HG03159 (cell line): ENCODE measurements around the gene TTC7B.

Experiments used
- ATAC-seq: cut with Tn5 transposase; IDR thresholded peaks from one replicate; pipeline ENCODE4 v1.9.1; 2021; ENCODE audit warnings: mild to moderate bottlenecking, moderate library complexity; ENCODE audit not compliant: unreplicated experiment

Gene TTC7B

DNA sequence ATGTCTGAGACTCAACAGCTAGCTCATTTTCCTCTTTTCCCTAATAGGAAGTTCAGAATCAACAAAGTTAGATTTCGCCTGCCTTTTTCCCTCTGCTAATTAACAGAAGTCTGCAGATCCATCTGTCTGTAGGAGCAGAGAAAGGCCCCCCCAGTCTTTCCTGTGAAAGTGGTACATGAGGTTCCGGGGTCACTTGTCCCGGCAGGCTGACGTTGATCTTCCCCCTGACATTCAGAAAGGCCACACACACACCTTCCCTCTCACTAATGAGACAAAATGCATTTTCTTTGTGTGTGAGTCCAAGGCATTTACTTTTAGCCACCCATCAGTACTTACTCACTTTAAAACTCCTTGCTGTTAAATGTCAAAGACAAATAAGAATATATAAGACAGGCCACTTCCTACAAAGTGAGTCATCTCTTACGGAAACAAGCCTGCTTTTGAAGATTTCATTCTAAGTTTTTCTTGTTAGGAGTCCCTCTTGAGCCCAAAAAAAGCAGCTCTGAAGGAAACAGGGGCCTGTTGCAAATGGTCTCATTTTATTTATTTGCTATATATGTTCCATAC is 138.7 kb downstream of the TTC7B start:
- ATAC-seq = no peak

DNA sequence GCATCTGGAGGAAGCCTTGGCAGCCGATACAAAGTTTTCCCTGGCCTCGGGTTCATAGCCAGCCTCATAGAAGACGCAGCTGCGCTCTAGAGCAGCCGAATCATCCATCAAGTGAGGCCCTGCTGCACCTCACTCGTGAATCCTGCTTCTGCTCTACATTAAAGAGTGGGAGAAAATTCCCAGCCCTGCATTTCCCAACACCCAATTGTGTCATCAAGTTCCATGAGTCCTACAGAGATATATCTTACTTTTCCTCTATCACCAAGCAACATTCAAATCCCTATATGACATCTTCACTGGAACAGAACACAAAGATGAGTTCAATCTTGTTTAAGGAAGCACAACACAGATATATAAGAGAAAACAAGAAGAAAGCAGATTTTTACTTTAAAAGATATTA is 139.3 kb downstream of the TTC7B start:
- no peak for ATAC-seq

DNA sequence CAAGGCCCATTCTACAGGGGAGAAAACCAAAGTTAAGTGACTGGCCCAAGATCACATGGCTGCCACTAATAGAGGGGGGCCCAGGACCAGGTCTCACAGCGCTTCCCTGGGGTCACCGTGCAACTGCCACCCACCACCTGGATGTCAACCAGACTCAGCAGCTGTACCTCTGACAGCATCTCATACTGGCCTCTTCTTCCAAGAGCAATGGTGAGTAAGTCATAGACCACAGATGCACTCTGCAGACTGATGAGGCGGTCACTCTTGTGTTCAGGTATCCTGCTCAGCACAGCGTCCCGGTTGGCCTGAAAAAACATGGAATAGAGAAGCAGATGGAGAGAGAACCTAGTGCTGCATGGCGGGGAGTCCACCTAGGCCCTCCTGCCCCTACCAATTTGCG is 139.9 kb downstream of the TTC7B start:
- no peak for ATAC-seq

DNA sequence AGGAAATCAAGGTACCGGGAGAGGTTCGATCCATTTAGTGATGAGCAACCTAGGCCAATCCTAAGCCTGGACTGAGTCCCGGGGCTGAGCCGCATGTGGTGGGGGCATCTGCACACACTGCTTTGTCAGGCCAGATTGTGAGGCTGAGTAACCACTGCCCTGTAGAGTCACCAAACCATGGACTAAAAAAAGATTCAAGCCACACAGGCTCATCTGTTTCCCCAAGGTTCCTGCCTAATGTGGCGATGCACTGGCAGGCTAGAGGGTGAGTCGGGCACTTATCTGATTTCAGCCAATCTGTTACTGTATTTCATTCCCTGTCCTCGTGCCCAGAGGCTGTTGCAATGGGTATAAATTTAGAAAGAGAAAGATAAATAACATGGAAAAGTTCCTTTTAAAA is 140.8 kb downstream of the TTC7B start:
- no peak for ATAC-seq

DNA sequence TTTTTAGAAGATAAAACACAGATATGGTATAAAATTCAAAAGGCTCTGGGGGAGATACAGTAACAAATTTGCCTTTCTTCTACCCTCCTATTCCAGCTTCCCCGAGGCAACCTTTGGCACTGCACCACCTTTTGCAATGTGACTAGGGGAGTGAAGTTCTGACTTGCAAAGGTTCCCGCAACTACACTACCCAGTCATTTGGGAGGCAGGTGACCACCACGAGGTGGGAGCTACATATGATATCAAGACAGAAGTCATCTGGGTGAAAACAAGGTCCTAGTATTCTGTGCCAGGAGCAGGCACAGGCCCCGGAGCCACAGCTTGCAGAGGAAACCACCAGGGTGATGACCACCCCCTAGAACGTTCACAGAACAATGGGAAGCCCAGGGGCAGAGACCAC is 141.5 kb downstream of the TTC7B start:
- no peak for ATAC-seq

DNA sequence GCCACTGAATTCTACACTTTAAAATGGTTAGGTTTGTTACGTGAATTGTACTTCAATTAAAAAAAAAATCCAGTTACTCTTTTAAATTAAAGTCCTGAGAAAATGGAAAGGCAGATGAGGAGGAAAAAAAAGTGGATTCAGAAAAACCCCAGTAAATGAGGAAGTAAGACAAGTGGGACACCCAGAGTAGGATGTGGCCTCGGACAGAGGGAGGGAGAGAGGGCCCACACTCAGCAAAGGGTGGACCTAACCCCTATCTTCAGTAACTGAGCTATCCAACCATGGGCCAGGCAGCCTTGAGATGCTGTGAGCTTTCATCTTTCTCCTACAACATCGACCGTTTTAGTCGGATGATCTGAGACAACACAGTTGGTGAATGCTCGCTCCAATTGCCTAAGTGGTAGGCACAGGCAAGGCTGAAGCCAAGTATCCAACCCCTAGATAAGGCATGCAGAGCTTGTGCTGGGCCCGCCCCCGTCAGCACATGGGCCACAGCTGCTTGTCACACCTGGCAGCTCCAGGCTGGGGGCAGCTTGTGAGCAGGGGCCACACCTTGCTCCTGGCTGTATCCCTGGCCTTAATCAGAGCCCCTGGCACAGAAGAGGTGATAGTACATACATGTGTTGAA is 142.1 kb downstream of the TTC7B start:
- ATAC-seq = no peak

DNA sequence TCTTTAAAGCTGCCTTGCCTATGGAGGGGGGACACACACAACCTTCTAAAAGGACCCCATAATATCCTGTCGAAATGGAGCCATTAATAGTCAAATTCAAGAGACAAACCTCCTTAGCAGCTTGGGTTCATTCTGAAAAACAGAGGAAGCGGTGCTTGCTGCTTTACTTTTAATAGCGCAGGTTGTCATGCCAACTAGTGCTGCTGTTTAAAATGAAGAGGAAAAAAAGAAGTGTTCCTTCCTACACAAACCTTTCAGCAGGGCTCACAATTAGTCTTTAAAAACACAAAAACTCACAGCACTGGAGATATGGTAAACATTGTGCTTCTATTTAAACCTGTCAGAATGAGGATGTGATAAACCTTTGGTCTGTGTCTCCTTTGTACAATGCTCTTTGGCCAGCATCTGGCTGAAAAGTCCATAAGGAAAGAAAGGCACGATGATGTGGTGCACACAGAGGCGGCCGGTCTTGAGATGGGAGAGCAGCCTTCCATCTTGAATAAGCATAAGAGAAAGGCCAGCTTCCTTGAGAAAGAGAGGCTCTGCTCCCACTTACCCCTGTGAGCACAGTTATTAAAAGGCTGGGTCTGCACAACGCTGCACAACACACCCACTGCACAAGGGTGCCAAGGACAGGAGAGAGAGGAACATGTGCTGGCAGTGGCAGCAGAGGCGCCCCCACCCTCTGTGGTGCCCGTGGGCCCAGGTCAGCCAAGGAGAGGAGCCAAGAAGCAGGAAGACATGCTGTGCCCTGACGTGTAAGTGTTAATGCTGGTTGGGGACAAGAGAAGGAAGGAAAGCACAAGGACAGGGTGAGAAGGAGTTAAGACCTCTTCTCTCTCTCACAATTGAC is 144.6 kb downstream of the TTC7B start:
- no peak for ATAC-seq

DNA sequence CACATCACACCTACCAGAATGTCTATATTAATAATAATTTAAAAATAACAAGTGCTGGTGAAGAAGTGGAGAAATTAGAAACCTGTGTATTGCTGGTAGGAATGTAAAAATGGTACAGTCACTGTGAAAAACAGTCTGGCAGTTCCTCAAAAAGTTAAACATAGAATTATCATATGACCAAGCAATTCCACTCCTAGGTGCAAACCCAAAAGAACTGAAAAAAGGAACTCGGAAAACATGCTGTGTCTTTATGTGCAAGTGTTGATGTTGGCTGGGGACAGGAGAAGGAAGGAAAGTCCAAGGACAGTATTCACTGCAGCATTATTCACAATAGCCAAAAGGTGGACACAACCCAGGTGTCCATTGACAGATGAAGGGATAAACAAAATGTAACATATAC is 146.5 kb downstream of the TTC7B start:
- ATAC-seq = no peak

DNA sequence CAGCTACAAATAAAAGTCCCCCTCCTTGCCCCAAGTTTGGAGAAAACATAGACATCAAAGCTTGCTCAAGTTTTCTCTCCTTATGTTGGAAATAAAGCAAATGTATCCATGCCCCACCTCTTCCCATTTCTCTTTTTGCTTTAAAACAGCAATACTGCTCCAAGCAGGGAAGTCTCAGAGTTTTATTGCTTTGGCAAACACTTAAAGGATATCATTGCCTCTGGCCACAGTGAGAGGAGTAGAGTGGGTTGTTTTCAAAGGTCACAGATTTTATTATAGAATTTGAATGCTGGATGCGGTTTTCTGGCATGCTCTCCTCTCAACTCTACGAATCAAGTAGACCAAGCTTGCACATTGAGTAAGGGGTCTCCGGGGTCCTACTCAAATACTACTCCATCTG is 149.7 kb downstream of the TTC7B start:
- no peak for ATAC-seq

DNA sequence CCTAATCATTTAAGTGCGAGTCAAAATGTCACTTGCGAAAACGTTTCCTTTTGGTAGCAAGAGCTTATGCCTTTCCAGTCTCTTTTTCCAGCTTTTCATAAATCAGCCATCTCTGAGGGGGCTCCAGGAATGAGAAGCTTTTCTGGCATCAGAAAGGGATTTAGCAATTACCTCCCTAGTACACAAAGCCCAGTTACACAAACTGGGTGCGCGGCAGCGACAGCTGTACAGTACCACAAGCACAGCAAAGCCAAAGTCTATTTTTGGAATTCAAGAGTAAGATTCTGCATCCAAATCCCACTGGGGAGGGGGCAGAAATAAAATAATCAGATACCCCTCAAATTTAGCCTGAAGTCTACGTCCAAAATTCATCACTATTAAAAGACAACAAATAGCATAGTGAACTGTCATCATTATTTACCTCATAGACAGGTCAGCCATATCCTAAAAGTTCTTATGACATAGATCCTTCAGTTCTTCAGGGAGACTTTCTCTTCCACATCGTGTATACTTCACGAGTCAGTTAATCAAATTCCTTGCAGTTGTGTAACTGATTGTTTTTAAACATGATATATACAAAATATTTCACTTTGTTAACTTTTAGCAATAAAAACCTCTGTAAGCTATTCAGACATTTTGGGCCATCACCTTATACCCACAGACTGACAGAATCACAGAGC is 150.8 kb downstream of the TTC7B start:
- ATAC-seq = no peak

DNA sequence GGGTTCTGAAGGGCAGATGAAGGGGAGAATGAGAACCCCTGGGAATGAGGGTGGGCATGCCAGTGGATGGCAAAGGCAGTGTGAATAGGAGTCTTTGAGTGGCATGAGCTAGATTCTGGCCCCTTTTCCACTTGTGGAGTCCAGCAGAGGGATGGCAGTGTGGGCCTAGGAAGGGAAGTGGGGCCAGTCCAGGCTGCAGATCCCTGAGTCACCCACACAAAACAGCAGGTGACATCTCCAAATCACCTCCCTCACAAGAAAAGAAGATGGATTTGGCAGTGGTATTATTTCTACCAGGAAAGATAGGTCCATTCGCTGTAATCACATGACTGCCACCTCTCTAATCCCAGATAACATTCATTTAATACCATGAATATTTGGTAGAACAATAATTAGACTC is 151.3 kb downstream of the TTC7B start:
- no peak for ATAC-seq

DNA sequence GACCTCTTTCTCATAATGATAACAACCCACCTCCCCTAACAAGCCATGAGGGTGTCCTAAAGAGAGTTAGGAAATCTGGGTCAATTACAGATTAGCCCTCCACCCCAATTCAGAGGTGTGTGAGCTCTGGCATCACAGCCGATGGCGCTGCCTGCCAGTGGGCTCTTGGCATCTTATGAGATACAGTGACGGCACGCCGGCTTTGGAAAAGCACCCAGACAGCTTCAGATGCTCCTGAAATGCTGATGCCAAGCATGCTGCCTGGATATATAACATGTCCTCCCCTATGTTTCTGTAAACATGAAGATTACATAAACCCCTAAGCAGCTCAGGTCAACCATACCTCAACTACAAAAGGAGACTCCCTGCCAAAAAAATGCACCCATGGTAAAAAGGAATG is 152.6 kb downstream of the TTC7B start:
- ATAC-seq = no peak

DNA sequence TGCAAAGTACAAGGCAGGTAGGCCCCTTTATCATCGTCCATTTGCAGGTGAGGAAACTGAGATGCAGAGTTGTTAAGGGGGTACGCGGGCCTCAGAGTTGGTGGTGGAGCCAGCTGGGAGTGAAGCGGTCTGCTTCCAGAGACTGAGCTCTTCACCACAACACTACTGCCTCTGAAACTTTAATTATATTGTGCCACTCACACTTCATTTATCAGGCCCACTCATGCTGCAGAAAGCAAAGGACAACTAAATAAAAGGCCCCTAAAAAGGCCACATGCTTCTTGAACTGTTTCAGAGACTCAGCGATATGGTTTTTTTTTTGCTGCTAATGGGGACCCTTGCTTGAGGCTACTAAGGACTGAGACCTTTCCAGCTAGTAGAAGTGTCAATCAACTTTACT is 153.1 kb downstream of the TTC7B start:
- ATAC-seq = no peak

DNA sequence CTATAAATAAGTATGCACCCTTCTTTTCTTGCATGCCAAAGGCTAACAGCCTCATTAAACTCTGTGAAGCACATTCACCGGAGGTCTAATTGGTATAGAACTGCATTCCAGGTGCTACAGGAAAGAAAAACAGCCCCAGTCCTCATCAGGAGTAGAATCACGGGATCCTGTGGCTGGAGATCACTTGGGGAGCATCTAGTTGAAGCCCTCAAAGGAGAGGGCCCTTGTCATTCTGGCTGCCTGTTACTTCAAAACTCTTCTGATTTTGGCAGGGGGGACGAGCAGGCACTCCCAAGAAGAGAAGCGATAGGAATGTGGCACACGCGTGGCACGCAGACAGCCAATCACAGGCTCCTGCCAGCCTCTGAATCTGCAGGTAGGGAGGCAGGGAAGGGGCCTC is 154.4 kb downstream of the TTC7B start:
- no peak for ATAC-seq

DNA sequence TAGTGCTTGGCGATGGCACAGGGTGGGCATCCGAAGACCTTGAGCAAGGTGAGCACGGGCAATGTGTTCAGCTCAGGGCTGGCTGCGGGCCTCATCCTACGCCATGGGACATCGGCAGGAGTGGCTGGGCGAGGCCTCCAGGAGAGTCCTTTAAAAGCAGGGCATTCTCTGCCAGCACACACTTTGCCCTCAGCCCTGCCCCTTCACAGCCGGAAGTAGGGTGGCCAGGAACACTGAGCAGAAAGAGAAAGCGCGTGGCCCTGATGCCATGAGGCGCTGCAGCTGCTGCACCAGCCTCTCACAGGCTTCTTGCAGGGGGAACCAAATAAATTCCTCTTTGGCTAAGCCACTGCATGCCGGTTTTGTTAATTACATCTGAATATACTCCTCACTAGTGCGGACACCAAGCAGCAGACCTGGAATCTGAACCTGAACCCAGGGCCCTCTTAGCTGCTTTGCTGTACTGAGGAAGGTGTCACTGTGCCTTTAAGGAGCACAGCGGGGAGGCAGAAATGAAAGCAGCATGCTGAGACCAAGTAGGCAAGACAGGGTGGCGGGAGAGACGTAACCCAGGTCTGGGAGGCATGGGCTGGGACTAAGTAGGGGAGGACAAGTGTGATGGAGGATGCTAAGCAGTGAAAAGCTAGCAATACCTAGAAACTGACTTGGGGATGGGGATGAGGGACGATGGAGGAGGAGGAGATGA is 155.2 kb downstream of the TTC7B start:
- no peak for ATAC-seq

DNA sequence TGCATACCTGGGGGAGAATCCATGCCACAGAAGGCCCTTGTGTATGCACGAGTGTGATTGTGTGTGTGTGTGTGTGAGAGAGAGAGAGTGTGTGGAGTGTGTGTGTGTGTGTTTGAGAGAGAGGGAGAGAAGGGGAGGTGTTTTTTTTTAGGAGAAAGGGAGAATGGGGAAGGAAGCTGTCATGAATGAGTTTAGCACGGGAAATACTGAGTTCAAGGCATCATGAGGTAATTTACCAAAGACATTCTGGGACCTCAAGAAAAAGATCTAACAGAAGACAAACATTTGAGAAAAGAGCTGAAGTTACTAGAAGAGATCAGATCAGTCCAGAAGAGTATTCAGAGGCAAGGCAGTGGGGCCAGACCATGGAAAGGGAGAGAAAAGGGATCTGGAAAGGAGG is 157.1 kb downstream of the TTC7B start:
- ATAC-seq = no peak

DNA sequence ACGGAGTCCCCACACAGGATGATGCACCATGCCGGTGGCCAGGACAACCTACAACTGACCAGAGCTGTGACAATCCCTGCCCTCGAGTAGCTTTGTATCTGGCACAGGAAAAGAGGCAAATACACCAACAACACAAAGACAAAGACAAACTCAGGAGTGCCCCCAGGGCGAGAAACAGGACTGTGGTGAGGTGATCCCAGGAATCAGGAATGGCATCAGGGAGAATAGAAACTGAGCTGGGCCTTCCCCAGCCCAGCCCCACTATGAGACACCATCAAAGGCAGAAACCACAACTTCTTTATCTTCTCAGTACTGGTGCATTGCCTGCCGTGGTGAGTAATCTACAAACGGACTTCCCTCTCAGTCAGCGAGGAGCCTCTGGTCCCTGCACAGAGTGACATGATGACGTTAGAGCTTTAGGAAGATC is 157.7 kb downstream of the TTC7B start:
- no peak for ATAC-seq

DNA sequence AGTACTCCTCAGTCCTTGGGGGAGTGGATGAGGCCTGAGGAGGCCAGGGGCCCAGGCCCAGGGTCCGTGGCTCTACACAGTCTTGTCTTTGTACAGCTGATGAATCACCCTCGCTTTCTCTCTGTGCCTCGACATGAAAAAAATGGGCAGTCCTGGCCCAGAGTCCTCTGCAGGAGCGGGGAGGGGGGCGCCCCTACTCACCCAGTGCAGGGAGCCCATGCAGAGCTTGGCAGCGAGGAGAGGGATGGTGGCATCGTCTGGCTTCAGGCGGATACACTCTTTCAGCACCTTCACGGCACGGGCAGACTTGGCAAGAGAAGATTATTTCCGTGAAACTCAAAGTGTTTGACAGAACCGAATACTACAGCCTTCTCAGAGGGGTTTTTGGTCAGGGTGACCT is 159.3 kb downstream of the TTC7B start:
- no peak for ATAC-seq

DNA sequence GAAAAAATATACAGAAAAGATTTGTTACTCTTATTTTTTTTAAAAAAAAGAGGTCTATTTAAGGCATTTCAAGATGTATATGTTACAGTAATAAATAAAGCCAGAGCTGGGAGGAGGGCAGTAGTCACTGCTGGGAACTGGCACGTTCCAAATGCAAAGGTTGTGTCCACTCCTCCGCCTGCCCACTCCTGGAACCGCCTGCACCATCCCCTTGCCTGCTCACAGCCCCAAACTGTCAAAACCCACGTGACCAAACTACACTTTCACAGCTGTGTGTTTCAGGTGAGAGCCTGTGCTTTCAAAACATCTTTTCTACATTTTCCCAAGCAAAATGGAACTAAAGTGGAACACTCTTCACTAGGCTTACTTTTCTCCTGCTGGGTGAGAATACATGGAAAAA is 160.4 kb downstream of the TTC7B start:
- no peak for ATAC-seq

DNA sequence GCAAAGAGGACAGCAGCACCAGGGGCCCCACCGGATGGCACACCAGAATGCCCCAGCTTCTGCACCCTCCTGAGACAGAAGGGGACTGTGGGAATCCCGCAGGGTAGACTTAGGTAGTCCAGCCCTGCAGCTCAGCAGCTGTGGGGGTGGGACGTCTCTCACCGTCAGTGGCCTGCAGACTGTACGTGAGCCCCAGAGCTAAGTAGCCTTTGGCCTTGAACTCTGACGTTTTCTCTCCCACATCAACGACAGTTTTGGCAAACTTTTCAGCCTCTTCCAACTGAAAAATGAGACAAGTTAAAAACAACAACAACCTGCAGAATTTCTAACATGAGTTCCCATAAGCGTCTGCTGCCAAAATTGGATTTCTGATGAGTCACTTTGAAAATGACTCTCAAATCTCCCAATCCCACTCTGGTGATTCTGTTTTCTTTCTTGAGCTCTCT is 161.4 kb downstream of the TTC7B start:
- ATAC-seq = no peak

DNA sequence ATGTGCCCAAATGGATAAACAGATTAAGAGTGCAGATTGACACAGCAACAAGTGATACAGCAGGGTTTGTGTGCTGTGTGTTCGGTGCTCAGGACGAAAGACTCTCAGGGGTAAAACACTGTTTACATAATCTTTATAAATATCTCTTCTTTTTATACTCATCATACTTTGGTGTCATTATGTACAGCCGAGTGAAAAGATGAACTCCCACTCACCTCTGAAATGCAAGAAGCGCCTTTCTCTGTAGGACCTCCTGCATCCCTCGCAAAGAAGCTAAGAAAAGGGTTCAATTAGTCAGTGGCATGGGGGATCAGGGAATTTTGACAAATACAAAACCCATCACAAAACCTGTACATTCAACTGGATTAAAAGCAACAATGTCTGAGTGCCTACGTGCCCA is 163.6 kb downstream of the TTC7B start:
- ATAC-seq = no peak
